ENCODE data around the gene CARM1. TPM values are rescaled to one million over a fixed set of nuclear protein-coding genes. Genes with fewer than 3 reads are reported as not detected.

The CARM1 gene
- total RNA-seq, 4 donors from 2014 or later = 6.4 to 50.4 (median 18.7) TPM

GRCh38 chr19:10884274-10884673 is 12.9 kb downstream of the CARM1 start:
- peaks cover 0 to 7% of the 10 kb centered on the region in 2 donors for H3K4me1 ChIP-seq
- no peak for TF ChIP-seq POLR2A (IDR thresholded peaks at IDR 0.05)
- TF ChIP-seq CTCF (IDR thresholded peaks at IDR 0.05) = no peak
- no peaks in the 10 kb centered on the region for H3K9me3 ChIP-seq
- intact Hi-C loops (cut with DNase I; ENCODE audit: low total_unique reads) = no loop called here
- no peaks in the 10 kb centered on the region for H3K27me3 ChIP-seq
- DNase-seq = peak; percentile 45 to 80
- peak overlapping the region; percentile 44 to 68 for H3K27ac ChIP-seq
- H3K36me3 ChIP-seq = no peaks in the 10 kb centered on the region
- H3K4me3 ChIP-seq = no peak overlapping the region

- H3K27me3 ChIP-seq = no peaks in the 10 kb centered on the region
- no peak for DNase-seq
- intact Hi-C loops (cut with DNase I; ENCODE audit: low total_unique reads) = no loop called here
- H3K9me3 ChIP-seq = no peaks in the 10 kb centered on the region
- no peaks in the 10 kb centered on the region for H3K36me3 ChIP-seq
- H3K4me1 ChIP-seq = peaks cover 0 to 7% of the 10 kb centered on the region in 2 donors
- no peak for TF ChIP-seq POLR2A (IDR thresholded peaks at IDR 0.05)
- TF ChIP-seq CTCF (IDR thresholded peaks at IDR 0.05) = no peak
- no peak overlapping the region for H3K4me3 ChIP-seq
- H3K27ac ChIP-seq = peak overlapping the region; percentile 44 to 68
These were observed 14.1 kb downstream of the CARM1 start for GRCh38 chr19:10885201-10886169.

DNA sequence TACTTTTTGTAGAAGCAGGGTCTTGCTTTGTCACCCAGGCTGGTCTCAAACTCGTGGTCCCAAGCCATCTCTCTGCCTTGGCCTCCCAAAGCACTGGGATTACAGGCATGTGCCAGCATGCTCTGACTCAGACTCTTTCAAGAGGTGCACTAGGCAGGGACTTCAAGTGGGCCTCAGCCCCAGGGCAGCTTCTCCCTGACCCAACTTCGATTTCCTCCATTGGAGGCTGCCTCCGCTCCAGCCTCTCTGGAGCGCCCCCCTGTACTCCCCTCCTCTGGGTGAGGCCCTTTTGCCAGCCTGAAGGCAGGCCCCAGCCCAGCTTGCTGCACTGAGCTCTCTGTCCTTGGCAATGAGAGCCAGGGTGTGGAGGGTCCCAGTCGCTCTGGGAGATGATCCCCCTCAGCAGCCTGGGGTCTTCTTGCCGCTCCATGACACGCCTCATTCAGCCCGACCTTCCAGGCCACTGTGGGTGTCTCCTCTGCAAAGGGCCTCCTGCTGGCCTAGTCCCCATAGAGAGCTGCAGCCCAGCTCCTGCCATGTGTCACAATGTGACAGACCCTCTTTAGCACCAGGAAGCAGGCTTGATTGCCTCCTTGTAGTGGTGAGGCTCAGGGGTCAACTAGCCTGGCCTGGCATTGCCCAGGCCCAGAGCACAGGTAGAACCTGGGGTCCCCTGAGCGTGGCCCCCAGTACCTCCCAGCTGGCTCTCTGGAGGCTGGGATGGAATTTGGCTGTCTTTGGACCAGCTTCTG is 16.4 kb downstream of the CARM1 start:
- no peak overlapping the region for H3K27ac ChIP-seq
- peaks cover 0 to 12% of the 10 kb centered on the region in 2 donors for H3K4me1 ChIP-seq
- no peaks in the 10 kb centered on the region for H3K27me3 ChIP-seq
- H3K4me3 ChIP-seq = no peak overlapping the region
- no peak for TF ChIP-seq POLR2A (IDR thresholded peaks at IDR 0.05)
- TF ChIP-seq CTCF (IDR thresholded peaks at IDR 0.05) = no peak
- intact Hi-C loops (cut with DNase I; ENCODE audit: low total_unique reads) = no loop called here
- DNase-seq = no peak
- H3K36me3 ChIP-seq = no peaks in the 10 kb centered on the region
- H3K9me3 ChIP-seq = no peaks in the 10 kb centered on the region

GRCh38 chr19:10888421-10888866 is 17.1 kb downstream of the CARM1 start:
- Histone ChIP-seq H3K4me1 (peaks cover 0 to 12% of the 10 kb centered on the region in 2 donors), H3K27ac (no peak overlapping the region)
- TF ChIP-seq POLR2A (IDR thresholded peaks at IDR 0.05) (no peak), CTCF (IDR thresholded peaks at IDR 0.05) (no peak)

More at GRCh38 chr19:10888421-10888866, 17.1 kb downstream of the CARM1 start:
- H3K9me3 ChIP-seq = no peaks in the 10 kb centered on the region
- intact Hi-C loops (cut with DNase I; ENCODE audit: low total_unique reads) = no loop called here
- no peak for DNase-seq
- H3K27me3 ChIP-seq = no peaks in the 10 kb centered on the region
- no peak overlapping the region for H3K4me3 ChIP-seq
- no peaks in the 10 kb centered on the region for H3K36me3 ChIP-seq
